ENCODE results near the gene RNF130. TPM values are rescaled to one million over a fixed set of nuclear protein-coding genes. Genes with fewer than 3 reads are reported as not detected.

RNF130 gene
- total RNA-seq, 4 donors from 2014 or later: 55.0 to 121 (median 69.4) TPM

DNA sequence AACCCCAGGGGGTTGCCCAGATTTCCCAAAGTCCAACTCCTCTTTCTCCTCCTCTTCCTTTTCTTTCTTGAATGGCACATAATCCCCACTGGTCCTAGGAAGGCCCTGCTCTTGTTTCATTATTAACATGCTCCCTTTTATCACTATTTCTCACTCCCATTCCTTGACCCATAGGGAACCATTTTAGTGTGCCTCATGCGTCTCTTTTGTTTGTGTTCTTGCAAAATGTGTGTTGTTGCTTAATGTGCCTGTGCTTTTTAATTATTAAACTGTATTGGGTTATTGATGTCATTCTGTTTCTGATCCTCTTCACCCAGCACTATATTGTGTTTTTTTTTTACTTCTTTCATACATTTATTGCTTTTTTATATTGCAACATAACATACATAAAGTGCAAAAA lies 4.1 kb upstream of the RNF130 start:
- H3K4me3 ChIP-seq (replicated peaks in 1 of 3): no peak overlapping the region
- DNase-seq: no peak
- WGBS, 2 donors: 86 to 89% methylated on average over 1 of the region's 1 CpG
- H3K27ac ChIP-seq: no peak overlapping the region
- peaks cover 0 to under 1% of the 10 kb centered on the region in 2 donors for H3K4me1 ChIP-seq
- no peak for TF ChIP-seq POLR2A (IDR thresholded peaks at IDR 0.05)
- TF ChIP-seq, protein P1, sequence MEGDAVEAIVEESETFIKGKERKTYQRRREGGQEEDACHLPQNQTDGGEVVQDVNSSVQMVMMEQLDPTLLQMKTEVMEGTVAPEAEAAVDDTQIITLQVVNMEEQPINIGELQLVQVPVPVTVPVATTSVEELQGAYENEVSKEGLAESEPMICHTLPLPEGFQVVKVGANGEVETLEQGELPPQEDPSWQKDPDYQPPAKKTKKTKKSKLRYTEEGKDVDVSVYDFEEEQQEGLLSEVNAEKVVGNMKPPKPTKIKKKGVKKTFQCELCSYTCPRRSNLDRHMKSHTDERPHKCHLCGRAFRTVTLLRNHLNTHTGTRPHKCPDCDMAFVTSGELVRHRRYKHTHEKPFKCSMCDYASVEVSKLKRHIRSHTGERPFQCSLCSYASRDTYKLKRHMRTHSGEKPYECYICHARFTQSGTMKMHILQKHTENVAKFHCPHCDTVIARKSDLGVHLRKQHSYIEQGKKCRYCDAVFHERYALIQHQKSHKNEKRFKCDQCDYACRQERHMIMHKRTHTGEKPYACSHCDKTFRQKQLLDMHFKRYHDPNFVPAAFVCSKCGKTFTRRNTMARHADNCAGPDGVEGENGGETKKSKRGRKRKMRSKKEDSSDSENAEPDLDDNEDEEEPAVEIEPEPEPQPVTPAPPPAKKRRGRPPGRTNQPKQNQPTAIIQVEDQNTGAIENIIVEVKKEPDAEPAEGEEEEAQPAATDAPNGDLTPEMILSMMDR (IDR thresholded peaks at IDR 0.05): no peak
- no peaks in the 10 kb centered on the region for H3K9me3 ChIP-seq
- H3K36me3 ChIP-seq: no peaks in the 10 kb centered on the region
- intact Hi-C loops (cut with DNase I): no loop called here
- no peaks in the 10 kb centered on the region for H3K27me3 ChIP-seq

GRCh38 chr5:180074462-180074861 lies 2.9 kb upstream of the RNF130 start:
- H3K4me1 ChIP-seq: peaks cover 9 to 12% of the 10 kb centered on the region in 2 donors
- no peak overlapping the region for H3K27ac ChIP-seq
- 76 to 85% methylated on average over 4 of the region's 4 CpGs for WGBS, 2 donors
- TF ChIP-seq, protein P1 (IDR thresholded peaks at IDR 0.05): no peak
- no peak for TF ChIP-seq POLR2A (IDR thresholded peaks at IDR 0.05)
- H3K9me3 ChIP-seq: no peaks in the 10 kb centered on the region
- intact Hi-C loops (cut with DNase I): no loop called here
- H3K4me3 ChIP-seq (replicated peaks in 1 of 3): no peak overlapping the region
- no peak for DNase-seq
- H3K36me3 ChIP-seq: no peaks in the 10 kb centered on the region
- H3K27me3 ChIP-seq: no peaks in the 10 kb centered on the region

DNA sequence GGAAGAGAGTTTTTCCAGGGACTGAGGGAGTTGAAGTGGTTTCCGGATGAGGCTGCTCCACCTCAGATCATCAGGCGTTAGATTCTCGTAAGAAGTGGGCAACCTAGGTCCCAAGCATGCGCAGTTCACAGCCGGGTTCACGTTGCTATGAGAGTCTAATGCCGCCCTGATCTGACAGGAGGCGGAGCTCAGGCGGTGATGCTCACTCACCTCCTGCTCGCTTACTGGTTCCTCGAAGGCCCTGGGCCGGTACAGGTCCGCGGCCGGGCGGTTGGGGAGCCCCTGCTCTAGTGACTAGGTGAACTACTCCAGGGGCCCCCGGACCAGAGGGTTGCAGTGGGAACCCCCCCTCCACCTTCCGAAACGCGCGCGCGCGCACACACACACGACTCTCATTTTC lies 997 bp upstream of the RNF130 start:
- no peak for TF ChIP-seq POLR2A (IDR thresholded peaks at IDR 0.05)
- TF ChIP-seq, protein P1 (IDR thresholded peaks at IDR 0.05): no peak
- peak in 1 of 2 donors; percentile 13 for DNase-seq
- Histone ChIP-seq H3K4me1 (peaks cover 9 to 15% of the 10 kb centered on the region in 2 donors), H3K36me3 (no peaks in the 10 kb centered on the region), H3K27ac (no peak overlapping the region), H3K4me3 (replicated peaks in 1 of 3) (no peak overlapping the region), H3K9me3 (no peaks in the 10 kb centered on the region), H3K27me3 (no peaks in the 10 kb centered on the region)
- 80 to 93% methylated on average over 15 to 23 of the region's 25 CpGs for WGBS, 2 donors
- intact Hi-C loops (cut with DNase I): no loop called here

DNA sequence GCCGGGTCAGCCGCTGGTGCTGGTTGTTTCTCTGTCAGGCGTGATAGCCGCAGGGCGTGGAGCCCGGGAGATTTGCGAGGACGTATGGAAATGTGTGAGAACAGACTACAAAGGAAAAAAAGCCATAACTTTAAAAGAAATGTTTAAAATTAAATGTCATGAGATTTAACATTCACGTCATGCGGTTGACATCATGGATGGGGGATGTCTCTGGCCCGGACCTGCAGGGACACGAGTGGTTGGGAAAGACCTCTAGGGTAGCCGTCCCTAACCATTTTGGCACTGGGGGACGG lies 643 bp upstream of the RNF130 start:
- H3K9me3 ChIP-seq: no peaks in the 10 kb centered on the region
- H3K27me3 ChIP-seq: no peaks in the 10 kb centered on the region
- intact Hi-C loops (cut with DNase I): no loop called here
- TF ChIP-seq, protein P1 (IDR thresholded peaks at IDR 0.05): no peak
- no peak for TF ChIP-seq POLR2A (IDR thresholded peaks at IDR 0.05)
- no peaks in the 10 kb centered on the region for H3K36me3 ChIP-seq
- H3K4me1 ChIP-seq: peaks cover 9 to 15% of the 10 kb centered on the region in 2 donors
- peak overlapping the region in 2 of 3 donors; percentile 94 to 96 for H3K27ac ChIP-seq
- H3K4me3 ChIP-seq (replicated peaks in 1 of 3): peak overlapping the region in 1 of 3 donors; percentile 68
- DNase-seq: no peak
- WGBS, 2 donors: 17 to 22% methylated on average over 14 of the region's 14 CpGs

GRCh38 chr5:180070756-180071530 lies 616 bp downstream of the RNF130 start:
- DNase-seq: peak; percentile 42 to 43
- peak overlapping the region; percentile 75 to 94 (median 89) for H3K27ac ChIP-seq
- H3K27me3 ChIP-seq: no peaks in the 10 kb centered on the region
- no peaks in the 10 kb centered on the region for H3K9me3 ChIP-seq
- TF ChIP-seq, protein P1 (IDR thresholded peaks at IDR 0.05): no peak
- peaks cover 9 to 15% of the 10 kb centered on the region in 2 donors for H3K4me1 ChIP-seq
- 5% methylated on average over 24 to 27 of the region's 48 CpGs for WGBS, 2 donors
- peak overlapping the region; percentile 18 to 76 (median 68) for H3K4me3 ChIP-seq (replicated peaks in 1 of 3)
- intact Hi-C loops (cut with DNase I): no loop called here
- H3K36me3 ChIP-seq: no peaks in the 10 kb centered on the region
